GM19240 (cell line): ENCODE measurements around the gene ST6GAL1.
A peak's percentile ranks its signal among the peaks of the same experiment; 100 is the strongest.

Experiments used
- DNase-seq: peaks from one replicate; pipeline ENCODE4 v3.0.0; 2011; ENCODE audit warnings: low spot score; ENCODE audit not compliant: insufficient read length

Gene ST6GAL1

DNA sequence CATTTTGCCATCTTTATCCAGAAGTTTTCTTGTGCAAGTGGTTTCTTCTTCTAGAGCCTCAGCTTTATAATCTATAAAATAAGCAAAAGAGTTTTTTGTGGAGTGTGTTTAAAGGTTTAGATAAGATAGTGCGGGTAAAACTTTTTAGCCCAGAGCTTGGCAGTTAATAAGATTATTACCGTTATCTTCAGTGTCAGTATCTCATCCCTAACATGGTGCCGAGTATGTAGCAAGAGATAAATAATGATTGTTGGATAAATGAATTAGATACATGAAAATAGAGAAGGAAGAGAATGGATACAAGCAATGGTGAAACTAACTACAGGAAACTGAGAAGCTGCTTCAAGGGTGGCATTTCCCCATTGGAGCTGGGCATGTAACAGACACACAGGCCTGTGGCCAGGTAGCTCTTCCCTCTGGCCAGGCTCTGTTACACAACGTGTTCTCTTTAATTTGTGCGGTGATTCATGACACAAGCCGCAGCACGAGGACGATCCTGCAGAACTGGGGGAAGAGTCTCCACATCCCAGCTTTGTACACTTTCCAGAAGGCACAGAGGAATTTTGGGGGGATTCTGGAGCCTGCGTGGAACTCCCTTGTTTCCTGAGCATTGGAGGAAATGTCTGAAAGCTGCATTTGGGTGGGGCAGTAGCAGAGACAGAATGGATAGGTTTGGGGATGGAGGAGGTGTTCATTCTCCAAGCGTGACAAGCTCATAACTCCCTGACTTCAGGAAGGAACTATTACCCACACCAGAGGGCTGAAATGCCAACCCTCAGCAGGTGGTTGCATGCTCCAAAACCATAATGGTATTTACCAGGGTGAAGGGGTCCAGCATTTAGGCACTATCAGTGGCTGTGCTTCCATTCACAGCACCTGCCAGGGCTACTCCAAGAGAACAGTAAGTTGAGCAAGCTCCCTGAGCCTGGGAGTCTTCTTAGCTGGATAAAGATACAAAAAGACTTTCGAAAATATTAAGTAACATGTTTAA is 14.2 kb upstream of the ST6GAL1 start:
- DNase-seq: no peak

DNA sequence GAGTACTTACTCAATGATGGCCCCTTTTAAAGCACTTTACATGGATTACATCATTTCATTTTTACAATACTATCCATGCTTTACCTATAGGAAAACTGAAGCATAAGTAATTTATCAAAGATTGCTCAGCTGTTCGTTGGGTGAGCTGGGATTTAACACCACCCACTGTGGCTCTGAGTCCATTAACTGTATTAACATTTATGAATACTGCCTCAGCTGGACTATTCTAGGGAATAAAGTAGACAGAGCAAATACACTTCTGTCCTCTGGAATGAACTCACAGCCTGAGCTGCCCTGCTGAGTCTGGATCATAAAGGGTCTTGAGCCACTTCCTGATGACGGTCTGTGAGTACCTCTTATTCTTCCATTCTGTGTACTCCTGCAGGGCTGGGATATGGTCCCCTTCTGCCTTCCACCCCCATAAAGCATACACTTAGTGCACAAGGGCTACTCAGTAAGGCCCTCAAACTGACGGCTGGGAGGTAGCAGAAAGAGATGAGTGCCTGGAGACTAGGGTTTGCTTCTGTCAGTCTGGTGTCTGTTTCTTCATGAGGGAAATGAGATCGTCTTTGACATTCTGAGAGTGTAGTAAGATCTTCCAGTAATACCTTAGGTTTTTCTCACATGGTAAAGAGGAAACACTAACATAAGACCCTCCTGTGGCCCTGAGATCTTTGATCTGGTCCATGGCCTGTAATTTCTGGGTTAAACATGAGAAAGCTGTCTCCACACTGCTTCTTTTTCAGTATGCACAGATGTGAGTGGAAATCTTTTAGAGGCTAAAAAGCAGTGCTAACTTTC is 12.6 kb upstream of the ST6GAL1 start:
- DNase-seq: no peak

DNA sequence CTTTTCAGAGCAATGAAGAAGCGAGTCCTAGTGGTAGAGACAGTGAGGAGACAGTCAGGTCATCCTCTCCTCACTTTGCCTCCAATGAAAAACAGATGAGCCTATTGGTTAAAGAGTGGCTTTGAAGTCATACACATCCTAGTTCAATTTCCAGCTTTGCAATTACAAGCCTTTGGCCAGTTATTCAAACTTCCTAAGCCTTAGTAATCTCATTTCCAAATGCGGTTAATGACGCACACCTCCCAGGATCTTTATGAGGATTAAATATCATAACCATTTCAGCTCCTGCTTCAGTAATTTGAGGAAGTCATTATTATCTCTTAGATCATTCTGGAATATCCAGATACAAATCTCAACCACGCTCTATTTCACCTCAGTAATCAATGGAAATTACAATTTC is 10.0 kb upstream of the ST6GAL1 start:
- no peak for DNase-seq

DNA sequence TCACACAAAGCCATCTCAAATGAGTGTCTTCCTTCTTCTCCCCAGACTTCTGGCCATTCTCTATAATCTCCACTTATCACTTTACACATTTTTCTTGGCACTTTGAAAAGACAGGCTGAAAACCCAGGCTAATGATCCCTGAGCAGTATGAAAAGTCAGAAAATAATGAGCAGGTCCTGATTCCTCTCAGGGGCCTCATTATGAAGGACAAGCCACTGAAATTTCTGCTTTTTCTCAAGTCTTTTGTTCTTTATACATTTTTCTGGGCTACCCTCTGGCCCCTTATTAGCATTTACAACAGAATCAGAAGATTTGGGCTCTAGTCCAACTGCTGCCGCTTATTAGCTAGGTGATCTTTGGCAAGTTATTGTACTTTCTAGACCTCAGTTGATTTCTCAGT is 9.5 kb upstream of the ST6GAL1 start:
- no peak for DNase-seq

DNA sequence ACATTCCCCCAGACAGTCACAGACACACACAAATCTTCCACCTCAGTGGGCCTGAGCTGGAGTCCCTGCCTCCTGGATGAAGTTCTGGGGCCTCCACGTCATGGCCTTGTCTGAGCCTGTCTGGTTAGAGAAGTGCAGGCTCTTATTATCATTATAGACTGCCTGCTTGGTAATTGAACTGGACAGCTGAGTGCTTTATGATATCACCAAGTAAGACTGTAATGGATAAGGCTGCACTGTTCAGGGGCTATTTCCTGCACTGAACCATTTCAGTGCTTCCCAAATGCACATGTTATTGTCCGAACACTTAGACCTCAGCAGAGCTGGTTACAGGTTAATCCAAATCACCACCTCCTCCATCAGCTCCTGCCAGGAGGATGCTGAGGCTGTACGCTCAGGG is 8.7 kb upstream of the ST6GAL1 start:
- no peak for DNase-seq

DNA sequence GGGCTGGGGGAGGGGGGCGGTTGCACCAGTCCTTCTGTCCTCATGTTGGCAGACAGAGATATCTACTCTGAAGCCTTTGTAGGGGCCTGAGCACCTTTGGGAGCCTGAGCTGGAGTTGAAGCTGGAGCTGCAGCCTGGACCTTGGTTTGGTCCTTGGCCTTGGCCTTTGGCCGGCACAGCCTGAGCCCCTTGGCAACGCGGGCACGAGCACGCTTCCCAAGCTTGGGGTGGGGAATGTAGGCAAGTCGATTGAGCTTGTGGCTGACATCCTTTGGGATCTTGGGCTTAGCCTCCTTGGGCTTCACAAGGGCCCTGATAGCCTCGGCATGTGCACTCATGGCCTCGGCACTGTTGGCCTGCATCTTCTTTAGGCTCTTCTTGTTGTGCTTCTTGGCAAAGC is 8.1 kb upstream of the ST6GAL1 start:
- no peak for DNase-seq

DNA sequence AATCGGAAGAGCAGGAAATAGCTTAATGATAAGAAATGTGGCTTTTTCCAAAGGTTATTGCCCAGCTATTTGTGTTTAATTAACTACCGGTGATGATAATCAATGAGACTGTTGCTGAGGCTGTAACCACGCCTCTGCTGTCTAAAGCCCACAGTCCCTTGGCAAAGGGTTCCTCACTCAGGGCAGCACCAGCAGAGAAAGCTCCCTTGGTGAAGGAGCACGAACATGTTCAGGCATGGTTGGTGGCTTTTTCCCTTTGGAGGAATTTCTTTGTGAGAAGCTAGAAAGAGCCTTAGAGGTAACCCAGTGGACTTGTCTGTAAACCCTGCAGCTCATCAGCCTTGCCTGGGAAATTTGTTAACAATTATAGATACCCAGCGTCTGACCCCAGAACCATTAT is 7.5 kb upstream of the ST6GAL1 start:
- DNase-seq: no peak

DNA sequence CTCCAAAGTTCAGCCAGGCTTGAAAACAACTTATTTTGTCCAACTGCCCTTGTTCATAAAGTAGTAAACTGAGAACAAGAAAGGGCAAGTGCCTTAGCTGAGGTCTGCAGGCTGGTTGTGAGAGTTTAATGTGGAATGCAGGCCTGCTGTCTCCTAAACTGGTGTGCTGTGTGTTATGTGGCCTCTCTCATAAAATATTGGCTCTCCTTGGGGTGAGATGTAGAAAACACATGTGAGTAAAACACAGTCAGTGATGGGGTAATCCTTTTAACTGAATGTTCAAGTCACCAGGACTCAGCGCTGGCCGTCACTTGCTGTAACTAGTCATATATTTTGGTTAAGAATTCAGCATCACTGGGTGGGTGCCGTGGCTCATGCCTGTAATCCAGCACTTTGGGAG is 7.1 kb upstream of the ST6GAL1 start:
- no peak for DNase-seq

DNA sequence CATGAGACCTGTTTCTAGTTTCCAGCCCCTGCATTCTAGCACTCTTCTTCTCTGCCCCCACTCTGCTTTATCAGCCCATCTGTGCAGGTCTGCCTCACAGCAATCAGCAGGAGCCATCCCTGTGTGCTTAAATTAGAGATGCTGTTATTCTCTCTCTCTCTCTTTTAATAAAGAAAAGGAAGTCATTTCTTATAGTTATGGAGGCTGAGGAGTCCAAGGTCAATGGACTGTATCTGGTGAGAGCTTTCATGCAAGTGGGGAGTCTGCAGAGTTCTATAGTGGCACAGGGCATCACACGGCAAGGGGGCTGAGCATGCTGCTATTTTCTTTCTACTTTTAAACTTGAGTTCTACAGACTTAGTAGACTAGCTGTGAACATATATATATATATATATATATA is 4.5 kb upstream of the ST6GAL1 start:
- DNase-seq: no peak

DNA sequence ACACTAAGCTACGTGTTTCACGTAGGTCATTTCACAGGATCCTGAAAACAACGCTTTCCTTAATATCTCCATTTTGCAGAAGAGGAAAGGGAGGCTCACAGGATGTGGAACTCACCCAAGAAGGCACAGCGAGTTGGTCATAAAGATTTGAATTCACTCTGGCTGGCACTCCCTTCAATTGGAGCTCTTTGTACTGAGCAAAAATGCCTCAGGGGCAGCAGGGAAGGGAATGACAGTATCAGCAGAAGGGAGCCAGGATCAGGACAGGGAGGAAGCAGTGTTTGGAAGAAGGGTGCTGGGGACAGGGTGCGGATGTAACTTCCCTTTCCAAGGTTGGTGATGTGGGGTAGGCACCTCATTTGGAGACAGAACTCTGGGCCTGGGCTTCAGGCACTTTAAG is 1.1 kb upstream of the ST6GAL1 start:
- DNase-seq: no peak

DNA sequence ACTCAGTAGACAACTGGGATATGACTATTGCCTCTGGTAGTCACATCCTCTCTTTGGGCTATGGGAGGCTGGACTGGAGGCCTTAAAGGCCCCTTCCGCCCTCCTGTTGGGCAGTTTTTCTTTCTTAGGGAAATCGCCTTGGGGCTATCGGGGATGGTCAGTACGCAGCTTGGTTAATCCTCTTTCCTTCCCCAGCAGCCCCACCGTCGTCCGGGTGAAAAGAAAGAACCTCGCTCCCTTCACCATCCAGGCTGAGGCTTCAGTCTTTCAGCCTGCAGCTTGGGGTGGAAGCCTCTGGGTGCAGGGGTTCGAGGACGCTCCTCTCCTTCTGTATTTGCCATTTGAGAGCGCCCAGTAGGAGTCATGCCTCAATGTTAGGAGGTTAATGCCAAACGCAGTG is 641 bp upstream of the ST6GAL1 start:
- no peak for DNase-seq

DNA sequence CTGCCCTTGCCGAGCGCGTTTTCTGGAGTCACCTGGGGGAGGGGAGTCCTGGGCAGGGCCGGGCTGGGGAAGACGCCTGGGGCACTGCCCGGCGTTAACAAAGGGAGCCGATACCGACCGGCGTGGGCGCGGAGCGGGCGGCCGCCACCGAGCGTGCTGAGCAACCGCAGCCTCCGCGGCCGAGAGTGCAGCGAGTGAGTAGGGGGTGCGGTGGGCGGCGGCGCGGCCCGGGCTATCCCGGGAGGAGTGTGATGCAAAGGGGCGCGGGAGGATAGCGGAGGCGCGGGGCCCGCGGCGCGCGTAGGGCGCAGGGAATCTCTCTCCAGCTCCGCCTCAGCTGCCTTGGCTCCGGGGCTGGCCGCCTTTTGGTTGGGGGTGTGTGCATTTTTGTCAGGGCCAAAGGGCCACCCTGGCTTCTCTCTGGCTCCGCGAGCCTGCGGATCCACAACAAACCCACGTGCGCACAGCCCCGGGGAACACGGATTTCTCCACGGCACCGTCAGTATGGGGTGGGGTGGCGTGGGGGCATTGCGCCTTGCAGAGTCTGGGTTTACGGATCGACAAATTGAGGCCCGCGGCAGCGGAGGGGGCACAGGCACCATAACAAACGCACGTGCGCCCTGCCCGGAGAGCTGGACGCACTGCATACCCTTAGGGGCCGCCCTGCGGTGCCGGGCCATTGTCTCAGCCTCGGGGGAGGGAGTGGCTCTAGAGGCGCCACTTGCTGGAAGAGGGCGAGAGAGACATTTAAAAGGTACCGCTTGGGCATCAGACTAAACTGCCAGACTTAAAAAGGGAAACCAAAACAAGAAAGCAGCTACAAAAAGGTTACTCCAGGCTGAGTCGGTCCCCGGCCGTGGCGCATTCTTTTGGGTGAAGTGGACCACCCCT is 560 bp downstream of the ST6GAL1 start:
- DNase-seq: peak; percentile 50

DNA sequence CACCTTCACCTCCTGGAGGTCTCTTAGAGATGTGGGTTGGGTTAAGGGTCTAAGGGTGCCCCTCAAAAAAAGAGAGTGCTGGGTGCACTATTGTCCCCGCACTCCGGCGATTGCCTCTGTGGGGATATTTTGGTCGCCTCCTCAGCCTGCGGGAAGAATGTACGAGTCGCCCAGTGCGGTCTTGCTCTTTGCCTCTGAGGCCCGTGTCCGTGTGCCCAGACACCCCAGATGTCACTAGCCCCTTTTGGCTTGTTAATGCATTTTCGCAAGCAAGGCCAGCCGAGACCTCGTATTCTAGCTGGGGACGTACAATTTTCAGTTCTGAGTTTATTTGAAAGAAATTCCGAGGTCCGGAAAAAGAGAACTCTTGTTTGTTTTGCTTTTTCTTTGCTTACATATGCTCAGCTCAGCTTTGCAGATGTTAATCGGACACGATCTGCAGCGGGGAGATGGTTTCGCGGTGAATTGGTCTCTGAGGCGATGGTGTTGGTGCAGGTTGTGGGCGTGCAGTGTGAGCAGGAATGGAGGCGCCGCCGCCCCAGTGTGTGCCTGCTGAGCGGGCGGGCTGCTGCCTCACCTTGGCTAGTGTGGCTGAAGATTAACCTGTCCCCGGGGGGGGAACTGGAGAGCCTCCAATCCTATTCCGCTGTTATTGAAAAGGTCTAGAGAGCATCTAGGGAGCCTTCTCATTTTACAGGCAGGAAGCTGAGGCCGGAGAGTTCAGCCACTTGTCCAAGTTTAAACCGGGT is 1.4 kb downstream of the ST6GAL1 start:
- no peak for DNase-seq

DNA sequence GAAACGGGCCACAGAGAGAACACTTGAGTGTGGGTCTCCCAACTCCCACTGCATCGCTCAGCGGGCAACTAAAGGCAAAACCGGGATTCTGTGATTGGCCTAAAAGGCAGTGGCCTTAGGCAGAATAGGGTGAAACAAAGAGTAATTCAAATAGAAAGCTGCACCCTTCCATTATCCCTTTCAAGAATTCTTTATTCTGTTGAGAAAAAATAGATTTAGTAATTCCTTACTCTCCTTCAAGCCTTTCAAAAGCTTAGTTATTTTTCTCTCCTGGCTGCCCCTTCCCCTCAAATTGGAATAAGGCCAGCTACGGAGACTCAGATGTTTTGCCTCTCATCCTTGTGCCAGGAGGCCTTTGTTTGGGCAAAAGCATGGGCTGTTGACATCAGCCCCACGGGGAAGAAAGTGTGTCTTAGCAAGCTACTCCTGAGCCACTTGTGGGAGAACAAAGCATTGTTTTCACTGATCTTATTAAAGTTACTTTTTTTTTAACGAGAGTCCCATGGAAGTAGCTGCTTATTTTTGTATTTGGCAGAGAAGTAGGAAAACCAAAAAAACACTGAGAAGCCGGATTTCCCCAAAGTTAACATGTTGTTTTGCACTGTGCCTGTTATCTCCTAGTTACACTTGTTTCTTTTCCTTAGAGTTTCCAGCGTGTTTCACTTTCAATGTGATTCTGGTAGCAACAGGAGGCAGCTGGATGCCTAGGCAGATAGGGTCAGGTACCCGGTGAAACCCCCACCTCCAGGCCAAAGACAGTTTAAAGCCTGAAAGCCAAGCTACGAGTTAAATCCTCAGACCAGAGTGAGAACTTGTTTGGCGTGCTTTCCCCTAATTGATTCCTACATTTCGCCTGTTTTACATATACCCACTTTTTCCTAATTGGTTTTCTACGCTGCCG is 2.2 kb downstream of the ST6GAL1 start:
- no peak for DNase-seq

DNA sequence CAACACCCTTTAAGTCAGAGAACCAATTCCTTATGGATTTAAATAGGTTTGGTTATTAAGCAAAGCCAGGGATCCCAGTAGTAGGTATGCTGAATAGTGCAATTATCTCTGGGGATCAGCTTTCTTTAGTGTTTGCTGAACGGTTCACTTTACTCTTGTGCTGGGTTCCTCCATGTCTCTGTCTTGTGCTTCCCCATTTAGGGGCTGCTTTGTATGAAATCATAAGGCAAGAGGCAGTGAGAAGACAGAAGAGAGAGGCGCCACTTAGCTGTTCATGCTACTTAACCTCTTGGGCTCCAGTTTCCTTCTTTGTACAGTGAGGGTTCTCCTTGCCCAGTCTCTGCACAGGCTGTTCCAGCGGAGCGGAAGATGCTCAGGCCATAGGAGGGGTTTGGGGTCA is 3.5 kb downstream of the ST6GAL1 start:
- DNase-seq: no peak

DNA sequence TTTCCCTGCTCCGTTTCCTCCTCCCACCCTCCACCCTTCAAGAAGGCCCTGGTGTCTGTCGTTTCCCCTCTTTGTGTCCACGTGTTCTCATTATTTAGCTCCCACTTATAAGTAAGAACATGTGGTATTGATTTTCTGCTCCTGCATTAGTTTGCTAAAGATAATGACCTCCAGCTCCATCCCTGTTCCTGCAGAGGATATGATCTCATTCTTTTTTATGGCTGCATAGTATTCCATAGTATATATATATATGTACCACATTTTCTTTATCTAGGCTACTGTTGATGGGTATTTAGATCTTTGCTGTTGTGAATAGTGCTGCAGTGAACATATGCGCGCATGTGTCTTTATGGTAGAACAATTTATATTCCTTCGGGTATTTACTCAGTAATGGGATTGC is 4.8 kb downstream of the ST6GAL1 start:
- DNase-seq: no peak

DNA sequence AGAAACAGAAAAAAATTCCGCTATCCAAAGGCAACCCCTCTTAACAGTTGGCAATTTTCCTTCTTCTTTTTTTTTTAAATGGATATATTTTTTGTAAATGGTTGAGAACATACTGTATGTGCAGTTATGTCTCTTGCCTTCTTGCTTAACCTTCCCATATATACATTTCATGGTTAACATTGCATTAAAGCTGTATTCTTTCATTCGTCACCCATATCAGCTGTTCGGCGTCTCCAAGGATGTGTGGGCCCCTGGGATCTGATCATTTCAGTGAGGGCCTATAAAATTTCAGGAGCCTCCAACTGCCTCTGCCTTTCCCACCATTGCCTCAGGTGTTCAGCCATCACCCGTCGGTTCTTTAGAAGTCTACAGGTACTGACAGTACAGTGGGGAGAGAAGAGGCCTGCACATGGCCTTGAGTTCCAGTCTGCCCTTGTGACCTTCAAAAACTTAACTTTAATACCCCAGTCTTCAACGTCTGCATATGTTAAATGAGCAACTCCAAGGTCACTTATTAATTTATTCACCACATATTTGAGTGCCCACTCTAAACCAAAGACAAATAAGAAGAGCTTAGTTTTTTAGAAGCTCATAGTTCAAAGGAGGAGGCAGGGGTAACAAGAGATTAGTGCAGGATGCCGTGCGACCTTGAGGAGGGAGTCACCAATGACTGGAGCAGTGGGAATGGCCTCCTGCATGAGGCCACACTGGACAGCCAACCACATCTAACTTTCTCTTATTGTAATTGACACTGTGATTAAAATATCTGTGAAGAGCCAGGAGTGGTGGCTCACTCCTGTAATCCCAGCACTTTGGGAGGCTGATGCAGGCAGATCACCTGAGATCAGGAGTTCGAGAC is 6.9 kb downstream of the ST6GAL1 start:
- DNase-seq: no peak

DNA sequence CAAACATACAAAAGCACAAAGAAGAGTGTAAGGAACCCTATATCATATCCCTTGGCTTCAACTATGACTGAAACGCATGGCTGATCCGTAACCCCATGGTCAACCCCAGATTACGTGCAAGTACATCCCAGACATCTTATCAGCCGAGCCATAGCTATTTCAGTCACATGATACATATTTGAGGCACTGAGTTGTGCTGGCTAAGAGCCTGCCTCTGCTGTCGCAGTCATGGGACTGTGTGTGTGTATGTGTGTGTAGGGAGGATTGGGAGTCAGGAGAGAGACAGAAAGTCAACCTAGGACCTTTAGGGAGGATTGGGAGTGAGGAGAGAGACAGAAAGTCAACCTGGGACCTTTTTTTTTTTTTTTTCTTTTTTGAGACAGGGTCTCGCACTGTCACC is 8.4 kb downstream of the ST6GAL1 start:
- DNase-seq: no peak

DNA sequence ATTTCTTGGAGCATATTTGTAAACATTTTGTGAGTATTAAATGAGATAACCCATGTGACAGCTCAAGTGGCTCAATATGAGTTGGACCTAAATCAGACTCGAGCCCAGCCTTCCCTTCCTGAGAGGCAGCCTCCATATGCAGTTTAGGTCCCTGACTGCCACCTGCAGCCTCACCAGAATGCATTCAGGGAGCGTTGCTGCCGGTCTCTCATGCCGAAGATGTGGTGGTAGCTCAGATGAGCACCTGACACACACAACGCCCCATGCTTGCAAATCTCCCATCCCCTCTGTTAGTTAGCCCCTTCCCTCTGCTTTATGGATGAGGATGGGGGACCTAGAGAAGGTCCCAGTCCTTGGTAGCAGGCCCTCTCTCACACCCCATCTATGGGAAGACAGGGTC is 9.2 kb downstream of the ST6GAL1 start:
- DNase-seq: no peak
